Upper lobe of right lung (tissue), 1 donor: ENCODE data around the gene ZNF212. TPM values are rescaled to one million over a fixed set of nuclear protein-coding genes. Genes with fewer than 3 reads are reported as not detected.

Source experiments
- ATAC-seq: fragments of 200-7000 bp; cut with Tn5 transposase; one replicate; pipeline ENCODE4 v1.9.1; 2020; ENCODE audit warnings: mild to moderate bottlenecking, moderate library complexity
- DNase-seq: peaks from one replicate; pipeline ENCODE4 v3.0.0-alpha.2; 2020
- H3K27ac ChIP-seq: fragments of 200-600 bp; one replicate; pipeline ENCODE4 v1.8.0; 2022
- H3K27me3 ChIP-seq: fragments of 200-600 bp; one replicate; pipeline ENCODE4 v1.8.0; 2022; ENCODE audit warnings: mild to moderate bottlenecking
- H3K36me3 ChIP-seq: fragments of 200-600 bp; one replicate; pipeline ENCODE4 v1.8.0; 2022
- H3K4me1 ChIP-seq: fragments of 200-600 bp; one replicate; pipeline ENCODE4 v1.8.0; 2022
- H3K4me3 ChIP-seq: fragments of 200-600 bp; one replicate; pipeline ENCODE4 v1.8.0; 2022; ENCODE audit warnings: mild to moderate bottlenecking
- H3K9me3 ChIP-seq: fragments of 200-600 bp; one replicate; pipeline ENCODE4 v1.8.0; 2022
- CTCF ChIP-seq: fragments of 200-600 bp; IDR thresholded peaks from one replicate; pipeline ENCODE4 v1.8.0; 2022; ENCODE audit warnings: antibody characterized with exemption
- intact Hi-C: fragments of 100-400 bp; cut with DNase I; formaldehyde crosslinking; loops from one replicate; pipeline ENCODE4 v1.11.0; 2022
- total RNA-seq: library from RNA; stranded (reverse); fragmentation: NEBNext Ultra II Directional; extraction: Animal tissue kit (Norgen Biotek cat#: 25700); gene quantifications from one replicate; pipeline ENCODE4 v1.2.1, GENCODE V29; 2021
- donor health status: DM: no; HTN: yes; CAD: no; lungs with severe emphysema.

Gene ZNF212
- total RNA-seq, 1 donor from 2014 or later = 10.2 TPM

GRCh38 chr7:149278396-149278795, 38.9 kb downstream of the ZNF212 start:
- DNase-seq (no peak), ATAC-seq (no peak)
- intact Hi-C loops = no loop called here
- Histone ChIP-seq H3K4me1 (no peaks in the 10 kb centered on the region), H3K27ac (no peak overlapping the region), H3K27me3 (no peaks in the 10 kb centered on the region), H3K4me3 (no peak overlapping the region), H3K36me3 (peaks cover 62% of the 10 kb centered on the region), H3K9me3 (no peaks in the 10 kb centered on the region)
- no peak for TF ChIP-seq CTCF

- no peak for TF ChIP-seq CTCF
- peaks cover 58% of the 10 kb centered on the region for H3K36me3 ChIP-seq
- no peaks in the 10 kb centered on the region for H3K27me3 ChIP-seq
- H3K9me3 ChIP-seq = no peaks in the 10 kb centered on the region
- intact Hi-C loops = no loop called here
- DNase-seq (no peak), ATAC-seq (no peak)
- no peak overlapping the region for H3K27ac ChIP-seq
- no peak overlapping the region for H3K4me3 ChIP-seq
- no peaks in the 10 kb centered on the region for H3K4me1 ChIP-seq
These were observed 39.8 kb downstream of the ZNF212 start for GRCh38 chr7:149279111-149279743.

GRCh38 chr7:149280151-149280550, 40.7 kb downstream of the ZNF212 start:
- no peak for DNase-seq
- H3K36me3 ChIP-seq = peaks cover 53% of the 10 kb centered on the region
- no peak overlapping the region for H3K27ac ChIP-seq
- H3K4me1 ChIP-seq = no peaks in the 10 kb centered on the region
- H3K27me3 ChIP-seq = no peaks in the 10 kb centered on the region
- no peak for TF ChIP-seq CTCF
- intact Hi-C loops = no loop called here
- H3K4me3 ChIP-seq = no peak overlapping the region
- no peaks in the 10 kb centered on the region for H3K9me3 ChIP-seq
- ATAC-seq = no peak

GRCh38 chr7:149280661-149281507, 41.4 kb downstream of the ZNF212 start:
- intact Hi-C loops = no loop called here
- DNase-seq = no peak
- H3K4me1 ChIP-seq = peaks cover 5% of the 10 kb centered on the region
- H3K9me3 ChIP-seq = no peaks in the 10 kb centered on the region
- no peak overlapping the region for H3K27ac ChIP-seq
- no peak for TF ChIP-seq CTCF
- ATAC-seq = no peak
- no peak overlapping the region for H3K4me3 ChIP-seq
- peaks cover 46% of the 10 kb centered on the region for H3K36me3 ChIP-seq
- no peaks in the 10 kb centered on the region for H3K27me3 ChIP-seq

GRCh38 chr7:149281508-149282330, 42.3 kb downstream of the ZNF212 start:
- no peak for DNase-seq
- intact Hi-C loops = no loop called here
- Histone ChIP-seq H3K27me3 (no peaks in the 10 kb centered on the region), H3K9me3 (no peaks in the 10 kb centered on the region), H3K27ac (no peak overlapping the region), H3K4me1 (peaks cover 7% of the 10 kb centered on the region), H3K4me3 (no peak overlapping the region), H3K36me3 (peaks cover 38% of the 10 kb centered on the region)
- TF ChIP-seq CTCF = no peak
- no peak for ATAC-seq
